Stimulated activated CD4-positive, alpha-beta T cell treated with anti-CD3 and anti-CD28 coated beads, Interleukin-12 subunit alpha, Interleukin-12 subunit beta, amount 100 ng/mL, for 24 hours (primary cell): ENCODE results near the gene TNNI3K.

ENCODE experiments used
- DNase-seq, 2 experiments: peaks; one replicate each; pipeline ENCODE4 v3.0.0-alpha.2; 2020; ENCODE audit warnings: low read depth in 2 of 2

The TNNI3K gene

DNA sequence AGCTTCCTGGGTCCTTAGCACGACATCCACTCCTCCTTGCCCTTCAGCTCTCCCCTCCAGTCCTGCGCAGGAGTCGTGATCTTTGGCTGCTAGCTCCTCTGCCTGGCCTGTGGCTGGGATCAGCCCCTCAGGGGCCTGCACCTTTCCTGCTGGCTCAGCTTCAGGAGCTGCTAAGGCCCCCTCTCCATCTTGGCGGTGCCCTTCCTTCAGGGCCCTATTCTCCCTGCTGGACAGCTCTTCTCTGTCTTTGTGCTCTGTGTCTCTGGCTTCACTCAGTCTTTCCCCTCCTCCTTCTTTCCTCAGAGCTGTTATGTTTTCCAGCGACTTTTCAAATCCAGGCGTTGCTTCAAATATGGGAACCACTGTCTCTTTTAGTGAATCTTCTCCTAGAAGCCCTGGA is 336.7 kb downstream of the TNNI3K start:
- no peak for DNase-seq

DNA sequence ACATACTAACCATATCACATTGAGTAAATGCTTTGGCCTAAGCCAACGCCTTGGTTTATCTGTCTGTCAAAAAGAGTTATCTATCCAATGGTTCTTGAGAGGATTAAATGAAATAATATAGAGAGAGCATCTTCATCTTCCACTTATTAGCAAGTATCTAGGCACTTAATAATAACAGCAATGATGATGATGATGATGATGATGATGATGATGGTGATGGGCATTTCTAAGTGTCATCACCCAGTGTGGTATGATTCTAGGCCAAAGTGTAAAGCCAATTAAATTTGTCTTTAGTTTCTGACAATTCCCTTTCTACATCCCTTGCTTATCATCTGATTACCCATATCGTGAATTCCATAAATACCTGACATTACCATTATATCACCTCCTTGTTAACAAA is 342.9 kb downstream of the TNNI3K start:
- DNase-seq, result no peak

DNA sequence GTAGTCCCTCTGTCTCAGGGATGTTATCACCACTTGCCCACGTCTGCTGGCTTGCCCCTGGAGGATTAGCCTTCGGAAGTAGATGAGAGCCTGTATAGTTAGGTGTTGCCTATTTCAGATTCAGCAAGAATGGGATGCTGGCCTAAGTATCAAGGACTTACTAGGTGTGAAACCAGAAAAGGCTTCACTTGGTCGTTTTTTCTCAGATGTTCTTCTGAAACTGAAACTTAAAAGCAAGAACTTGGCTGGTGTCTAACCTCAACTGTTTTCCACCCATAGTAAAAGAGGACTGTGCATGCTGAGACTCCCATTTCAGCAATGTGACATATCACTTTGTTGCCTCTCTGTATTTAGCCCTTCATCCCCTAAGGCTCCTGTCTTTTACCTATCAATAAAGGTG is 344.2 kb downstream of the TNNI3K start:
- DNase-seq, result no peak

DNA sequence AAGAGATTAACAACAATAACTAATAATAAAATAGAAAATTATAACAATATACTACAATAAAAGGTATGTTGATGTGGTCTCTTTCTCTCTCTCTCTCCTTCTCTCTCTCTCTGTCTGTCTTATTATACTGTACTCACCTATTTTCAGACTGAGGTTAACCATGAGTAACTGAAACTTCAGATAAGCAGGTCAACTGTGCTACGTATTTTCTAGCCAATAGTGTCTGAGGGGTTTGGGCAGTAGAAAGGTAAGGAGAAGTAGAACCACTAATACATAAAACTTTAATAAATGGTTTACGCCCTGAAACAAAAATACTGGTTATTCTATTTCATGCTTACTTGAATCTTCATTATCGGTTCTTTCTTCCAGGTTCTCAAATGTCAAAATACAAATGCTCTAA is 348.2 kb downstream of the TNNI3K start:
- no peak for DNase-seq

DNA sequence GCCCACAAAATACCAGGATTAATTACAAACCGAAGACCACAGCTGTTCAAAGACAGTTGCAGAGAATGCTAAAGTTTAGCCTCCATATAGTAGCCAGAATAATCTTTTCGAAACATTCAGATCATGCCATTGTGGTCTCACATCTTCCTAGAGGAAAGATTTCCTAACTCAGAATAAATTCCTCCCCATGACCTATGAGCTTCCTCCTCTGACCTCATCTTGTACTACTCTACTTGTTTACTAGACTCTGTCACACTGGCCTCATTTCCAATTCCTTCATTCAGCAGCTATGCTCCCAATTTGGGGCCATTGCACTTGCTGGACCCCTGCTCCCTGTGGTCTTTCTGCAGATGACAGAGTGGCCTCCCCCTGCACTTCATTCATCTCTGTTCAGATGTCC is 349.0 kb downstream of the TNNI3K start:
- no peak for DNase-seq

DNA sequence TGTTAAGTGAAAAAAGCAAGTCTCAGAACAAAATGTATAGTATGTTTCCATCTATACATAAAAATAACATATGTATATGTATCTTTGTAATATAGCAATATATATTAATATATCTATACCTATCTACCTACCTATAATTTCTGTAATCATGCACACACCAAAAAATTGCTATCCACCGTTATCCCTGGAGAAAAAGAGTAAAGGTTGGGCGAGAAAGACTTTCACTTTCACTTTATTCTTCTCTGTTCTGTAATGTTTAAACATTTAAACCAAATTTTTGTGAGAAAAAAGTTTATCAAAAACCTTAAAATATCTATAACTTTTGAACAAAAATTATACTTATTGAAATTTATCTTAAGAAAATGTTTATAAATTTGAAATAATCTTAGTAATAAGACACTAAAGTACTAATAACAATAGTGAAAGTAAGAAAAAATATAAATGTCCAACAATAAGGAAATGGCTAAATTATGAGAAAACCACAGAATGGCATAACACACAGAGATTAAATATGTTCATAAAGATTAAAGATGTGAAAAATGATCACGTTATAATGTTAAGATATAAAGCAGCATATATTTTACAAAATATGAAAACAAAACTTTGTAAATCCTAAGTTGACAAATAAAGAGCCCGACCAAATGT is 351.2 kb downstream of the TNNI3K start:
- no peak for DNase-seq

DNA sequence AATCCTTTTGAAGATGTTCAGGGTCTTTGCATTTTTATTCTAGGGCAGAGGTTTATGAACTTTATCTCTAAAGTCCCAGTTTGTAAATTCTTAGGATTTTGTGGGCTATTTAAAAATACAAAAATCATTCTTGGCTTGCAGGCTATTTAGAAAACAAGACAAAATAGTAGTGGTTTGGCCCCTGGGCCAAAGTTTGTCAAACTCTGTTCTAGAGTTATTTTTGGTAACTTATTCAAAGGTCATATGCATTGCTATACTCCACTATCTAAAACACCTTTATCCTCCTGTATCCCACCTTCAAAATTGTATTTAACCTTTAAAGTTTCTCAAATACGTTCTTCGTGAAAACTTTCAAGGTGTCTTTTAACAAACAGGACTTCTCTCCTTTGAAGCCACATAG is 352.7 kb downstream of the TNNI3K start:
- no peak for DNase-seq

DNA sequence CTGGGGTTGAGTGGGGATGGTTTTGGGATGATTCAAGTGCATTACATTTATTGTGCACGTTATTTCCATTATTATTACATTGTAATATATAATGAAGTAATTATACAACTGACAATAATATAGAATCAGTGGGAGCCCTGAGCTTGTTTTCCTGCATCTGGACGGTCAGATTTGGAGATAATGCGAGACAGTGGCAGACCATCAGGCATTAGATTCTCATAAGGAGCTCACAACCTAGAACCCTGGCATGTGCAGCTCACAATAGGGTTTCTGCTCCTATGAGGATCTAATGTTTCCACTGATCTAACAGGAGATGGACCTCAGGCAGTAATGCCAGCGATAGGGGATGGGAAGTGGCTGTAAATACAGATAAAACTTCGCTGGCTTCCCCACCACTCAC is 355.1 kb downstream of the TNNI3K start:
- no peak for DNase-seq

DNA sequence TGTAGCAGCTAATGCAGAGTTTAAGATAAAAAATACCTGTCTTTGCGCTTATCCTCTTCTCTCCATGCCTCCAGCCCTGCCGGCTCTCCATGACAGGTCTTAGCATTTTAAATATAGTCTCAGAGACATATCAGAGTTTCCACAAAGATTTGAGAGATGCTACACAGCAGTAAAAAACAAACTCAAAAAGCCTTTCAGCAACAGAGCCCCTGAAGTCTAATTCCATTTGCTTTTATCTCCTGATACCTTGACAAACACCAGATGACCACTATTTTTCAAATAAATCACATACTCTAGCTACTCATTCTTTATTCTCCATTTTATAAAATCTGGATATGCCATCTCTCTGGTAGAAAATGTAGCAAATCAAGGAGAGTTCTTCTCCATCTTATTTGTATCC is 356.8 kb downstream of the TNNI3K start:
- no peak for DNase-seq

DNA sequence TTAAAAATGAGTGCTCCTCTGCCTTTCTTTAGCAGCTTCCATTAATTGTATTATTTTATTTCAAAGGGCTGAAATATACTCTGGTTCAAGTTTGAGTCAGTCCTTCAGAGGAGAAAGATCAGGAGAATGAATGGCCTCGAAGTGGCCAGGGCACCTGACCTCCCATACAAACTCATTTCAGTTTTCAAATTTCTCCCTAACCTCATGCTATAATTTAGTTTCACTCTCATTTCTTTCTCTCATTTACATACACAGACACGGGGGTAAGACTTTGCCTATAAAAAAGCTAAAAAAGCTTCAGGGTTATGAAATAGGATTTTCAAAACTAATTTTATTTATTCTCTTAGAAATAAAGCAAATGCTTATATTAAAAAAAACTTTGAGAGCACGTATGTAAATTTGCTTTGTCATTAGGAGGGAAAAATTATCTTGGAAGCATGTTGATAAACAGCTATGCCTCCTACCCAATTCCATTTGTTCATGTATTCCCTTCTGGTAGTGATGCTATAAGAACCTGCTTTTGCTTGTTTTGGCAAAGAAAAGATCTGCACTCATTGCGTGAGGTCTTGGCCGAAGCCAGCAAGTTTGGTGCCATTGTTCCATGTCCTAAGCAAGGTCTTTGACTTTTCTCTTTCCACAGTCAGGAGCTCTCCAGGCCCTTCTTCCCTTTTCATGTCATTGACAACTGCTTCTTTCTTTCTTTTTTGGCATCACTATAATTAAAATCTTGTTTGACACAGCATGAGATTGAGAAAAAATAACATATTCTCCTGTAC is 357.6 kb downstream of the TNNI3K start:
- DNase-seq, result no peak
